22Rv1 (cell line): ENCODE results near the gene HPCA.

Source experiments
- ZFX ChIP-seq: fragments of 450-650 bp; IDR thresholded peaks from 2 replicates; pipeline ENCODE4 v1.6.1; 2017; ENCODE audit warnings: antibody characterized with exemption, borderline replicate concordance
- TF ChIP-seq, protein P1 (sequence below): fragments of 450-650 bp; IDR thresholded peaks from 2 replicates; pipeline ENCODE4 v1.5.1; 2017; ENCODE audit warnings: mild to moderate bottlenecking

DNA sequence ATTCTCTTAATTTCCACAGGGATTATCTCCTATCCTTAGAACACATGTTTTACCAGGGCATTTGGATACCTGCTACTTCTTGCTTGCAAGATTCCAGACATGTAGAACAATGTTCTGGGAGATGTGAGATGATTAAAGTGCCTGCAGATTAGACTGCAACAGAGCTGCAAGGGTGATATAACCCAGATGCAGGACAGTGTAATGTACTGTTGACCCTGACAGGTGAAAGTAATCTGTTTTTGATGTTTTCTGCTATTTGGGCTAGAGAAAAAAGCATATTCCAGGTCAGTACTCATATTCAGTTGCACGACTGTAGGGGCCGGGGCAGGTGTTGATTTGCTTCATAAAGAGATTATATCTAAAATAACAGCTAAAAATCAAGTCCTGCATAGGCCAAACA lies 42.0 kb downstream of the HPCA start:
- TF ChIP-seq, protein P1, sequence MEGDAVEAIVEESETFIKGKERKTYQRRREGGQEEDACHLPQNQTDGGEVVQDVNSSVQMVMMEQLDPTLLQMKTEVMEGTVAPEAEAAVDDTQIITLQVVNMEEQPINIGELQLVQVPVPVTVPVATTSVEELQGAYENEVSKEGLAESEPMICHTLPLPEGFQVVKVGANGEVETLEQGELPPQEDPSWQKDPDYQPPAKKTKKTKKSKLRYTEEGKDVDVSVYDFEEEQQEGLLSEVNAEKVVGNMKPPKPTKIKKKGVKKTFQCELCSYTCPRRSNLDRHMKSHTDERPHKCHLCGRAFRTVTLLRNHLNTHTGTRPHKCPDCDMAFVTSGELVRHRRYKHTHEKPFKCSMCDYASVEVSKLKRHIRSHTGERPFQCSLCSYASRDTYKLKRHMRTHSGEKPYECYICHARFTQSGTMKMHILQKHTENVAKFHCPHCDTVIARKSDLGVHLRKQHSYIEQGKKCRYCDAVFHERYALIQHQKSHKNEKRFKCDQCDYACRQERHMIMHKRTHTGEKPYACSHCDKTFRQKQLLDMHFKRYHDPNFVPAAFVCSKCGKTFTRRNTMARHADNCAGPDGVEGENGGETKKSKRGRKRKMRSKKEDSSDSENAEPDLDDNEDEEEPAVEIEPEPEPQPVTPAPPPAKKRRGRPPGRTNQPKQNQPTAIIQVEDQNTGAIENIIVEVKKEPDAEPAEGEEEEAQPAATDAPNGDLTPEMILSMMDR = no peak
- TF ChIP-seq ZFX = no peak
